HEK293 (cell line): ENCODE measurements around the gene LTBP1.

ENCODE experiments used
- CTCF ChIA-PET: fragments of 350-600 bp; formaldehyde crosslinking; extraction: SDS; loops from one replicate; lab custom pipeline; 2021; ENCODE audit warnings: antibody characterized with exemption; lab: Yijun Ruan, JAX
- POLR2A ChIA-PET: fragments of 300-600 bp; formaldehyde crosslinking; extraction: SDS; loops from one replicate; lab custom pipeline; 2020; ENCODE audit warnings: antibody characterized with exemption, inconsistent platforms; lab: Yijun Ruan, JAX
- H3K27ac ChIP-seq: fragments of 200-500 bp; sonication (Bioruptor generic); 2 replicates; pipeline ENCODE4 v1.5.1; 2014; ENCODE audit warnings: low read depth, low read length, control low read depth, inconsistent platforms; ENCODE audit errors: extremely low read depth
- H3K36me3 ChIP-seq, 2 experiments: fragments of 200-500 bp in 1 of 2; sonication (Bioruptor generic) in 1 of 2; 1 replicate in 1 of 2; 2 replicates in 1 of 2; pipeline ENCODE4 v1.5.1; 2014 to 2017; ENCODE audit warnings: inconsistent platforms in 2 of 2, low read length in 2 of 2; ENCODE audit not compliant: control insufficient read depth in 2 of 2, insufficient read depth in 1 of 2
- H3K4me1 ChIP-seq: fragments of 200-500 bp; sonication (Bioruptor generic); 2 replicates; pipeline ENCODE4 v1.5.1; 2014; ENCODE audit warnings: mild to moderate bottlenecking, low read length, inconsistent platforms; ENCODE audit not compliant: control insufficient read depth, insufficient read depth
- H3K4me3 ChIP-seq: 2 replicates; pipeline ENCODE4 v1.5.1; 2011; ENCODE audit warnings: low read depth, mild to moderate bottlenecking, control low read depth, low read length, moderate library complexity
- H3K9me3 ChIP-seq: fragments of 200-500 bp; sonication (Bioruptor generic); 2 replicates; pipeline ENCODE4 v1.5.1; 2014; ENCODE audit warnings: low read depth, low read length, inconsistent platforms; ENCODE audit not compliant: control insufficient read depth, insufficient read depth
- AEBP2 ChIP-seq: fragments of 450-650 bp; formaldehyde crosslinking; IDR thresholded peaks from 2 replicates; pipeline ENCODE4 v1.5.1; 2016; ENCODE audit warnings: missing biosample characterization, missing genetic modification characterization, borderline replicate concordance
- BCL11B ChIP-seq: fragments of 450-650 bp; formaldehyde crosslinking; IDR thresholded peaks from 2 replicates; pipeline ENCODE4 v1.5.1; 2016; ENCODE audit warnings: low read depth, missing biosample characterization, missing genetic modification characterization
- GFI1B ChIP-seq: fragments of 450-650 bp; formaldehyde crosslinking; IDR thresholded peaks from 2 replicates; pipeline ENCODE4 v1.5.1; 2016; ENCODE audit warnings: missing biosample characterization, missing genetic modification characterization
- GLI4 ChIP-seq: fragments of 450-650 bp; formaldehyde crosslinking; IDR thresholded peaks from 2 replicates; pipeline ENCODE4 v1.5.1; 2016; ENCODE audit warnings: missing biosample characterization, missing genetic modification characterization
- SP3 ChIP-seq: fragments of 450-650 bp; formaldehyde crosslinking; IDR thresholded peaks from 2 replicates; pipeline ENCODE4 v1.5.1; 2016; ENCODE audit warnings: missing biosample characterization, missing genetic modification characterization
- TCF7L2 ChIP-seq: IDR thresholded peaks from 2 replicates; pipeline ENCODE4 v1.6.1; 2011; ENCODE audit warnings: low read depth, mild to moderate bottlenecking, inconsistent platforms, low read length, moderate library complexity, borderline replicate concordance
- ZBTB44 ChIP-seq: fragments of 450-650 bp; IDR thresholded peaks from 2 replicates; pipeline ENCODE4 v1.5.1; 2018; ENCODE audit warnings: missing biosample characterization, mild to moderate bottlenecking, missing genetic modification characterization
- ZNF112 ChIP-seq: fragments of 450-650 bp; formaldehyde crosslinking; IDR thresholded peaks from 2 replicates; pipeline ENCODE4 v1.5.0; 2017; ENCODE audit warnings: missing biosample characterization, missing genetic modification characterization
- ZNF138 ChIP-seq: fragments of 450-650 bp; formaldehyde crosslinking; IDR thresholded peaks from 2 replicates; pipeline ENCODE4 v1.5.1; 2016; ENCODE audit warnings: missing biosample characterization, missing genetic modification characterization, borderline replicate concordance
- ZNF140 ChIP-seq: fragments of 450-650 bp; formaldehyde crosslinking; IDR thresholded peaks from 2 replicates; pipeline ENCODE4 v1.5.1; 2016; ENCODE audit warnings: missing biosample characterization, missing genetic modification characterization
- ZNF148 ChIP-seq: fragments of 450-650 bp; formaldehyde crosslinking; IDR thresholded peaks from 2 replicates; pipeline ENCODE4 v1.5.0; 2017; ENCODE audit warnings: missing biosample characterization, missing genetic modification characterization, borderline replicate concordance
- ZNF155 ChIP-seq: fragments of 450-650 bp; formaldehyde crosslinking; IDR thresholded peaks from 2 replicates; pipeline ENCODE4 v1.5.1; 2016; ENCODE audit warnings: missing biosample characterization, missing genetic modification characterization
- ZNF2 ChIP-seq: fragments of 450-650 bp; formaldehyde crosslinking; IDR thresholded peaks from 2 replicates; pipeline ENCODE4 v1.5.1; 2016; ENCODE audit warnings: missing biosample characterization, missing genetic modification characterization
- ZNF214 ChIP-seq: fragments of 450-650 bp; formaldehyde crosslinking; IDR thresholded peaks from 2 replicates; pipeline ENCODE4 v1.5.1; 2017; ENCODE audit warnings: missing biosample characterization, mild to moderate bottlenecking, missing genetic modification characterization, borderline replicate concordance
- ZNF362 ChIP-seq: fragments of 450-650 bp; formaldehyde crosslinking; IDR thresholded peaks from 2 replicates; pipeline ENCODE4 v1.5.1; 2016; ENCODE audit warnings: missing biosample characterization, missing genetic modification characterization
- ZNF488 ChIP-seq: fragments of 450-650 bp; formaldehyde crosslinking; IDR thresholded peaks from 2 replicates; pipeline ENCODE4 v1.5.1; 2016; ENCODE audit warnings: missing biosample characterization, missing genetic modification characterization
- ZNF585B ChIP-seq: fragments of 450-650 bp; formaldehyde crosslinking; IDR thresholded peaks from 2 replicates; pipeline ENCODE4 v1.5.1; 2016; ENCODE audit warnings: missing biosample characterization, missing genetic modification characterization
- ZNF621 ChIP-seq: fragments of 450-650 bp; formaldehyde crosslinking; IDR thresholded peaks from 2 replicates; pipeline ENCODE4 v1.5.1; 2017; ENCODE audit warnings: missing biosample characterization, missing genetic modification characterization
- ZNF707 ChIP-seq: fragments of 450-650 bp; formaldehyde crosslinking; IDR thresholded peaks from 2 replicates; pipeline ENCODE4 v1.5.1; 2016; ENCODE audit warnings: missing biosample characterization, missing genetic modification characterization
- ZNF768 ChIP-seq: fragments of 450-650 bp; formaldehyde crosslinking; IDR thresholded peaks from 2 replicates; pipeline ENCODE4 v1.5.1; 2018; ENCODE audit warnings: missing biosample characterization, mild to moderate bottlenecking, missing genetic modification characterization
- ZNF830 ChIP-seq: fragments of 450-650 bp; IDR thresholded peaks from 2 replicates; pipeline ENCODE4 v1.5.0; 2018; ENCODE audit warnings: missing biosample characterization, missing genetic modification characterization, low read depth, mild to moderate bottlenecking, moderate library complexity
- ZSCAN23 ChIP-seq: fragments of 450-650 bp; formaldehyde crosslinking; IDR thresholded peaks from 2 replicates; pipeline ENCODE4 v1.5.1; 2016; ENCODE audit warnings: missing biosample characterization, missing genetic modification characterization

Gene LTBP1

GRCh38 chr2:32932825-32933755, 13.7 kb upstream of the LTBP1 start (continued):
- TF ChIP-seq ZNF585B (no peak), ZNF621 (tag by site-specific recombination) (no peak), ZNF140 (tag by site-specific recombination) (no peak), ZNF362 (tag by site-specific recombination) (no peak), GFI1B (no peak), ZNF214 (tag by site-specific recombination) (no peak), AEBP2 (tag by site-specific recombination) (no peak)

- no peak overlapping the region for H3K4me3 ChIP-seq
- H3K36me3 ChIP-seq, result no peaks in the 10 kb centered on the region
- POLR2A ChIA-PET, result no interaction called here
- no peak overlapping the region for H3K27ac ChIP-seq
- peaks cover 5% of the 10 kb centered on the region for H3K4me1 ChIP-seq
- CTCF ChIA-PET, result interaction anchor here (1.0 kb wide), 1 partner anchor 161 kb away, joined by 3 read pairs; no protein-coding TSS in a partner anchor
- no peaks in the 10 kb centered on the region for H3K9me3 ChIP-seq
- TF ChIP-seq ZSCAN23, result no peak
- no peak for TF ChIP-seq ZBTB44
- no peak for TF ChIP-seq SP3
- TF ChIP-seq ZNF768 (tag by site-specific recombination), result no peak
- no peak for TF ChIP-seq ZNF830 (tag by site-specific recombination)
- TF ChIP-seq TCF7L2, result no peak
- no peak for TF ChIP-seq ZNF488 (tag by site-specific recombination)
- TF ChIP-seq ZNF707 (tag by site-specific recombination), result no peak
- no peak for TF ChIP-seq BCL11B (tag by site-specific recombination)
- no peak for TF ChIP-seq ZNF155
- TF ChIP-seq ZNF2 (tag by site-specific recombination), result no peak
- no peak for TF ChIP-seq ZNF148 (tag by site-specific recombination)
- TF ChIP-seq ZNF112 (tag by site-specific recombination), result no peak
- TF ChIP-seq ZNF138 (tag by site-specific recombination), result no peak
- no peak for TF ChIP-seq GLI4
Measured at GRCh38 chr2:32933756-32934095, 13.0 kb upstream of the LTBP1 start.
